Hepatic stellate cell (primary cell): ENCODE results near the gene PDE7B.

Experiments used
- DNase-seq: peaks from one replicate; pipeline ENCODE4 v3.0.0; 2011; ENCODE audit warnings: low spot score

The PDE7B gene

GRCh38 chr6:135987226-135987625 lies 135.7 kb downstream of the PDE7B start:
- no peak for DNase-seq

- no peak for DNase-seq
Measured at GRCh38 chr6:135990439-135990838, 138.9 kb downstream of the PDE7B start.

- no peak for DNase-seq
Measured at GRCh38 chr6:135990855-135991464, 139.5 kb downstream of the PDE7B start.

GRCh38 chr6:135992739-135993138 lies 141.2 kb downstream of the PDE7B start:
- DNase-seq, result no peak

GRCh38 chr6:135993361-135993760 lies 141.9 kb downstream of the PDE7B start:
- no peak for DNase-seq

- peak; percentile 56 for DNase-seq
Measured at GRCh38 chr6:135994857-135995544, 143.5 kb downstream of the PDE7B start.

GRCh38 chr6:135995545-135995898 lies 144.0 kb downstream of the PDE7B start:
- no peak for DNase-seq

GRCh38 chr6:135996668-135997067 lies 145.2 kb downstream of the PDE7B start:
- no peak for DNase-seq

- no peak for DNase-seq
Measured at GRCh38 chr6:135999393-135999792, 147.9 kb downstream of the PDE7B start.

GRCh38 chr6:136007345-136007744 lies 155.8 kb downstream of the PDE7B start:
- no peak for DNase-seq

GRCh38 chr6:136011475-136011874 lies 160.0 kb downstream of the PDE7B start:
- no peak for DNase-seq

GRCh38 chr6:136012198-136012887 lies 160.8 kb downstream of the PDE7B start:
- peak; percentile 37 for DNase-seq

GRCh38 chr6:136012943-136013342 lies 161.4 kb downstream of the PDE7B start:
- DNase-seq, result no peak

GRCh38 chr6:136014454-136015437 lies 163.2 kb downstream of the PDE7B start:
- DNase-seq, result peak; percentile 54

GRCh38 chr6:136015531-136015930 lies 164.0 kb downstream of the PDE7B start:
- DNase-seq, result no peak

- no peak for DNase-seq
Measured at GRCh38 chr6:136016228-136017225, 165.0 kb downstream of the PDE7B start.

- no peak for DNase-seq
Measured at GRCh38 chr6:136020691-136021090, 169.2 kb downstream of the PDE7B start.

GRCh38 chr6:136022224-136022874 lies 170.8 kb downstream of the PDE7B start:
- DNase-seq, result no peak

GRCh38 chr6:136024711-136025110 lies 173.2 kb downstream of the PDE7B start:
- DNase-seq, result no peak

GRCh38 chr6:136025736-136026135 lies 174.2 kb downstream of the PDE7B start:
- DNase-seq, result no peak
